RWPE1 (cell line): Measurements from ENCODE around the gene SLC38A8.

ENCODE experiments used
- CTCF ChIA-PET: fragments of 350-600 bp; sonication (Branson Sonifier 250); formaldehyde crosslinking; extraction: SDS; loops from one replicate; lab custom pipeline; 2021; lab: Yijun Ruan, JAX
- POLR2A ChIA-PET: fragments of 400-600 bp; formaldehyde crosslinking; extraction: SDS; loops from one replicate; lab custom pipeline; 2020; ENCODE audit warnings: antibody characterized with exemption; ENCODE audit not compliant: low non-redundant PET; lab: Yijun Ruan, JAX
- DNase-seq: peaks from one replicate; pipeline ENCODE4 v3.0.0; 2012; ENCODE audit warnings: low spot score
- H3K27ac ChIP-seq: fragments of 450-650 bp; 2 replicates; pipeline ENCODE4 v1.5.1; 2017
- CTCF ChIP-seq: fragments of 450-650 bp; conservative IDR thresholded peaks from 2 replicates; pipeline ENCODE4 v1.5.1; 2017; ENCODE audit warnings: low read depth, mild to moderate bottlenecking

SLC38A8 gene

DNA sequence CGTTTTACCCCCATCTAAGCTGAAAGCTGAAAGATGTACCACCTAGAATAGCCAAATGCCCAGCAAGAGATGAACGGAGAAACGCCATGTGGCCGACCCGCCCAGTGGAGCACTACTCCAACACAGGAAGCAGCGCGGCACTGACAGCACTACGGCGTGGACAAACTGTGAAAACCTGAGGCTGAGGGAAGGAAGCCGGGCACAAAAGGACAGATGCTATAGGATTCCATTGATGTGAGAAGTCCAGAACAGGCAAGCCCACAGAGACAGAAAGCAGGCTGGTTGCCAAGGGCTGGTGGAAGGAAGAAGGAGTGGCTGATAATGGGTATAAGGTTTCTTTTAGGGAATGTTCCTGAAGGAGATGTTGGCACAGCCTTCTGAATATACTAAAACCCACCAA lies 29.4 kb upstream of the SLC38A8 start:
- POLR2A ChIA-PET = no interaction called here
- peak overlapping the region; percentile 64 for H3K27ac ChIP-seq
- TF ChIP-seq CTCF = no peak
- peak; percentile 55 for DNase-seq
- CTCF ChIA-PET = interaction anchor here (0.6 kb wide), 1 partner anchor 64 kb away, joined by 3 read pairs; no protein-coding TSS in a partner anchor

DNA sequence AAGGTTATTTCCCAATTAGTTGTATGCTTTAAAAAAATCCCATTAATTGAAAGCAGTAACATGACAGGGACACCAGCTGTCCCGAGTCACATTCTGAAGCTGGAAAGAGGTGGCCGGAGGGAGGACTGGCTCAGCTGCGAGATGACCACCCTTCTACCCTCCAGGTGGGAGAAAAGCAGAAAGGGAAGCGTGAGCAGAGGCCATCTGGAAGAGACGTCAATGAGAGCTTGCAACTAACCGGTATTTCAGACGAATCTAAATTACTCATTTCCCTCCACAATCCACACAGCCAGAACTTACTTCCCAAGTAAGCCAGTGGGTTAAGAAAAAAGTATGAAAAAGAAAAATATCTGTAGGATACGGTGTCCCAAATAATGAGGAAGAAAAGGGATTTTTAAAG lies 28.5 kb upstream of the SLC38A8 start:
- ChIA-PET POLR2A (no interaction called here), CTCF (interaction anchor here (1.7 kb wide), 1 partner anchor 14 kb away, joined by 7 read pairs; no protein-coding TSS in a partner anchor)
- no peak overlapping the region for H3K27ac ChIP-seq
- TF ChIP-seq CTCF = no peak
- DNase-seq = no peak

DNA sequence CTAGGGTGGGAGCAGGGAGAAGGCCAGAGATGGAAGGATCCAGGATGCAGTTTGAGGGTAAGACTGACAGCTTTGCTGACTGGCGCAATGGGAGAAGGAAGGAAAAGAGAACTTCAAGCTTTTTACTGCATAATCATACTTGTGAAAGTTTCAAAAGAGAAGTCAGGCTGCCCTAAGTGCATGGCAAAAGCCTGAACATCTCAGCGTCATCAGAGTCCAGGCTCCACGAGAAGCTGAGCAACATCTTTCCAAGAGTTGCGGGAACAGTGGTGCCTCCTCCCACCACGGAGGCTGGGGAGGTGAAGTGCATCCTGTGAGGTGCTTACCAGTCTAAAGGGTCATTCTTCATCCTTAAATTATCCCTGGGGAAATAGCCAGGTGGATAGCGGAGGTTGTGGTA lies 26.9 kb upstream of the SLC38A8 start:
- TF ChIP-seq CTCF = no peak
- CTCF ChIA-PET = interaction anchor here (0.7 to 1.7 kb wide), 4 partner anchors 15 to 116 kb away, joined by 3 to 7 read pairs (median 3); no protein-coding TSS in a partner anchor
- H3K27ac ChIP-seq = no peak overlapping the region
- POLR2A ChIA-PET = no interaction called here
- DNase-seq = no peak

DNA sequence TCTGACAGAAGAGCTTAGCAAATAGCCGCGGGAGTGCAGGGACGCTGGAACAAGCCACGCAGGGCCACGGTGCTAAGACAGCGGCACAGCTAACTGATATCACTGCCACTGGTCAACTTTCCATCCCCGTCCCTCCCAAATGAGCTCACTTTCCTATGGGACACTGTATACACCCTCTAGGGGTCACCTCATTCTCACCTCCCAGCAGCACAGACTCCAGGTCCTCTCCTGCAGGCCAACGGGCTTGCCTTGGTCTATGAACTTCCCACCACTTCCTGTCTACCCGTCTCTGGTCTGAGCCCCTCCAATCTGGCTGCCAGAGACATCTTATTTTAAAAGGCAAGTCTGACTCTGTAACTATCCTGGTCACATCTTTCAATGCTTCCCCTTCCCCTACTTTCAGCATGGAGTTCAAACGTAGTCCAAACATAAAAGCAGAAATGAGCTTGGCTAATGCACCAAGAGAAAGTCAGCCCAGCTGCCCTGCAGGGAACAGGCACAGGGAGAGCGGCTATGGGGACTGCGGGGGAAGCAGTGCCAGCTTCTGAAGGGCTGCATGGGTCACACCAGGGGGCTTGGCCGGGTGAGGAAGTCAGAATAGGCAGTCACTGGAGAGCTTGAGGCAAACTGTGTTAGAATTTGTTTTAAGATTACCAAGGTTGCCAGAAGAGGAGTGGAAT lies 26.3 kb upstream of the SLC38A8 start:
- ChIA-PET POLR2A (no interaction called here), CTCF (interaction anchor here (0.7 to 1.7 kb wide), 5 partner anchors 16 to 33 kb away, joined by 3 to 7 read pairs (median 3); no protein-coding TSS in a partner anchor)
- no peak overlapping the region for H3K27ac ChIP-seq
- no peak for TF ChIP-seq CTCF
- DNase-seq = no peak

- POLR2A ChIA-PET = no interaction called here
- CTCF ChIA-PET = interaction anchor here (0.9 to 1.2 kb wide), 3 partner anchors 17 to 114 kb away, joined by 3 to 4 read pairs (median 3); partner anchors contain the start of gene OSGIN1
- TF ChIP-seq CTCF = no peak
- H3K27ac ChIP-seq = no peak overlapping the region
- no peak for DNase-seq
Observed at GRCh38 chr16:84068041-84068440, 25.4 kb upstream of the SLC38A8 start.

GRCh38 chr16:84067640-84068039 lies 25.0 kb upstream of the SLC38A8 start:
- POLR2A ChIA-PET = no interaction called here
- DNase-seq = no peak
- CTCF ChIA-PET = interaction anchor here (0.9 to 1.2 kb wide), 3 partner anchors 17 to 114 kb away, joined by 3 to 4 read pairs (median 3); partner anchors contain the start of gene OSGIN1
- no peak overlapping the region for H3K27ac ChIP-seq
- no peak for TF ChIP-seq CTCF
